Upper lobe of left lung (tissue), 4 donors: ENCODE results near the gene ACAA2.

ENCODE experiments used
- CTCF ChIP-seq, 6 experiments: fragments of 450-650 bp in 4 of 6; fragments of 200-600 bp in 2 of 6; sonication (generic) in 2 of 6; IDR thresholded peaks; one replicate each; pipeline ENCODE4 v1.5.1; 2016 to 2019; ENCODE audit warnings: antibody characterized with exemption in 6 of 6
- EP300 ChIP-seq, 4 donors: sonication (generic); formaldehyde crosslinking; IDR thresholded peaks; one replicate each; pipeline ENCODE4 v1.5.1; 2017; ENCODE audit warnings: antibody characterized with exemption in 4 of 4, control low read depth in 2 of 4
- POLR2A ChIP-seq, 4 donors: fragments of 450-650 bp; IDR thresholded peaks; one replicate each; pipeline ENCODE4 v1.5.1; 2016 to 2017; ENCODE audit warnings: antibody characterized with exemption in 4 of 4, mild to moderate bottlenecking in 2 of 4
- POLR2AphosphoS5 ChIP-seq, 2 donors: sonication (generic); formaldehyde crosslinking; IDR thresholded peaks; one replicate each; pipeline ENCODE4 v1.5.1; 2017; ENCODE audit warnings: antibody characterized with exemption in 2 of 2

- TF ChIP-seq POLR2A (IDR thresholded peaks at IDR 0.05) = no peak
- no peak for TF ChIP-seq CTCF (IDR thresholded peaks at IDR 0.05)
- TF ChIP-seq EP300 (IDR thresholded peaks at IDR 0.05) = no peak
- TF ChIP-seq POLR2AphosphoS5 (IDR thresholded peaks at IDR 0.05) = no peak
These were observed 70.8 kb downstream of the ACAA2 start for GRCh38 chr18:49742316-49743116.
